GM18511 (cell line): ENCODE measurements around the gene CAST.
A peak's percentile ranks its signal among the peaks of the same experiment; 100 is the strongest.

Source experiments
- ATAC-seq: cut with Tn5 transposase; IDR thresholded peaks from one replicate; pipeline ENCODE4 v1.9.1; 2021; ENCODE audit warnings: mild to moderate bottlenecking, moderate library complexity; ENCODE audit not compliant: unreplicated experiment

Gene CAST

GRCh38 chr5:96669909-96670308 is 7.7 kb downstream of the CAST start:
- ATAC-seq, result no peak

GRCh38 chr5:96671441-96671840 is 9.3 kb downstream of the CAST start:
- no peak for ATAC-seq

GRCh38 chr5:96673127-96673526 is 11.0 kb downstream of the CAST start:
- ATAC-seq, result no peak

GRCh38 chr5:96675882-96676281 is 13.7 kb downstream of the CAST start:
- no peak for ATAC-seq

GRCh38 chr5:96677496-96677895 is 15.3 kb downstream of the CAST start:
- no peak for ATAC-seq

GRCh38 chr5:96679293-96679692 is 17.1 kb downstream of the CAST start:
- ATAC-seq, result no peak

GRCh38 chr5:96680759-96681470 is 18.7 kb downstream of the CAST start:
- ATAC-seq, result no peak

GRCh38 chr5:96683392-96683791 is 21.2 kb downstream of the CAST start:
- ATAC-seq, result no peak

- ATAC-seq, result no peak
Observed at GRCh38 chr5:96683810-96684209, 21.6 kb downstream of the CAST start.

- ATAC-seq, result no peak
Observed at GRCh38 chr5:96687080-96687479, 24.9 kb downstream of the CAST start.

- ATAC-seq, result peak; percentile 97
Observed at GRCh38 chr5:96687812-96688453, 25.8 kb downstream of the CAST start.

- no peak for ATAC-seq
Observed at GRCh38 chr5:96690861-96691260, 28.7 kb downstream of the CAST start.

GRCh38 chr5:96691503-96692303 is 29.5 kb downstream of the CAST start:
- ATAC-seq, result no peak

- ATAC-seq, result no peak
Observed at GRCh38 chr5:96692441-96692840, 30.3 kb downstream of the CAST start.

- ATAC-seq, result no peak
Observed at GRCh38 chr5:96699186-96699820, 37.1 kb downstream of the CAST start.

GRCh38 chr5:96702503-96703383 is 40.6 kb downstream of the CAST start:
- ATAC-seq, result peak; percentile 67

GRCh38 chr5:96703384-96703920 is 41.3 kb downstream of the CAST start:
- ATAC-seq, result peak; percentile 82

- ATAC-seq, result no peak
Observed at GRCh38 chr5:96703995-96704394, 41.8 kb downstream of the CAST start.

GRCh38 chr5:96706433-96707111 is 44.4 kb downstream of the CAST start:
- no peak for ATAC-seq

GRCh38 chr5:96708600-96708999 is 46.4 kb downstream of the CAST start:
- ATAC-seq, result no peak
